ENCODE measurements around the gene CCDC70. TPM values are rescaled to one million over a fixed set of nuclear protein-coding genes. Genes with fewer than 3 reads are reported as not detected.

Gene CCDC70
- total RNA-seq, 2 donors from 2014 or later = not detected

DNA sequence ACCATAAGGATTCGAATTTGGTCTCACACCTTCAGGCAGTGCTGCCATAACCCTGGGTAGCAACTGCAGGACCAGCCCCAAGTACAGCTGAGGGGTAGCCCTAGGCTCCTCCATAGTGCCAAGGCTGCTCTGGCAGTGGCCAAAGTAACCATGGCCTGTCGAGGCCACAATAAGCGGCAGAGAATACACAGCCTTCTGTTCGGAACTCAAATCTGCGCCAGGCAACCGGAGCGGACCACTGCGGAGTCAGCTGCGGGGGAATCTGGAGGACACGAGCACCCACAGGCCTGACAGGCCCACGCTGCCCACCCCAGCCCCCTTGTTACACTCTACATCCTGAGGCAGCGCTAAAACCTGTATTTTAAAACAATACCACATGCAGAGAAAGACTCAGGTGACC is 48.7 kb downstream of the CCDC70 start:
- Histone ChIP-seq H3K9ac (ENCODE audit: low read depth in 2 of 2, low read length in 2 of 2) (no peak overlapping the region), H3K4me1 (no peaks in the 10 kb centered on the region), H3K4me3 (no peak overlapping the region), H3K27ac (no peak overlapping the region), H3K36me3 (no peaks in the 10 kb centered on the region), H3K9me3 (no peaks in the 10 kb centered on the region), H3K27me3 (no peaks in the 10 kb centered on the region)
- intact Hi-C loops (cut with DNase I) = no loop called here
- TF ChIP-seq, protein P1, sequence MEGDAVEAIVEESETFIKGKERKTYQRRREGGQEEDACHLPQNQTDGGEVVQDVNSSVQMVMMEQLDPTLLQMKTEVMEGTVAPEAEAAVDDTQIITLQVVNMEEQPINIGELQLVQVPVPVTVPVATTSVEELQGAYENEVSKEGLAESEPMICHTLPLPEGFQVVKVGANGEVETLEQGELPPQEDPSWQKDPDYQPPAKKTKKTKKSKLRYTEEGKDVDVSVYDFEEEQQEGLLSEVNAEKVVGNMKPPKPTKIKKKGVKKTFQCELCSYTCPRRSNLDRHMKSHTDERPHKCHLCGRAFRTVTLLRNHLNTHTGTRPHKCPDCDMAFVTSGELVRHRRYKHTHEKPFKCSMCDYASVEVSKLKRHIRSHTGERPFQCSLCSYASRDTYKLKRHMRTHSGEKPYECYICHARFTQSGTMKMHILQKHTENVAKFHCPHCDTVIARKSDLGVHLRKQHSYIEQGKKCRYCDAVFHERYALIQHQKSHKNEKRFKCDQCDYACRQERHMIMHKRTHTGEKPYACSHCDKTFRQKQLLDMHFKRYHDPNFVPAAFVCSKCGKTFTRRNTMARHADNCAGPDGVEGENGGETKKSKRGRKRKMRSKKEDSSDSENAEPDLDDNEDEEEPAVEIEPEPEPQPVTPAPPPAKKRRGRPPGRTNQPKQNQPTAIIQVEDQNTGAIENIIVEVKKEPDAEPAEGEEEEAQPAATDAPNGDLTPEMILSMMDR (IDR thresholded peaks at IDR 0.05) = no peak
- DNase-seq = no peak

DNA sequence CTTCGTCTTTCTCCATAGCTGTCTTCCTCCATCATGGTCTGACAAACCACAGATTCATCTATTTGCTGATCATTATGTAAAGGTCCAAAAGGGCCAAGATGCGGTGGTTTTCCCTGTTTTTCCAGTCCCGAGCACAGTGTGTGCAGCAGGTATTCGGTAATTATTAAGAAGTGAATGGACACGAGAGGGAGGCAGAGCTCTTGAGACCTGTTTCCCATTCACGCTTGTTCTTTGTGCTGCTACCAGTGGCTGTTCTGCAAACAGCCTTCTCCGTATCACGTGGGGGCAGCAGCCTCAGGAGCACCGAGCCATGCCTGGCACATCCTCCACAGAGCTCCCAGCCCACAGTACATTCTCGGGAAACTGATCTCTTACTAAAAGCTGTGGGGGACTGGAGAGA is 50.3 kb downstream of the CCDC70 start:
- H3K9me3 ChIP-seq = no peaks in the 10 kb centered on the region
- no peak for DNase-seq
- no peaks in the 10 kb centered on the region for H3K27me3 ChIP-seq
- no peaks in the 10 kb centered on the region for H3K36me3 ChIP-seq
- H3K27ac ChIP-seq = no peak overlapping the region
- TF ChIP-seq, protein P1 (IDR thresholded peaks at IDR 0.05) = no peak
- H3K4me1 ChIP-seq = no peaks in the 10 kb centered on the region
- no peak overlapping the region for H3K4me3 ChIP-seq
- H3K9ac ChIP-seq (ENCODE audit: low read depth in 2 of 2, low read length in 2 of 2) = no peak overlapping the region
- intact Hi-C loops (cut with DNase I) = no loop called here

DNA sequence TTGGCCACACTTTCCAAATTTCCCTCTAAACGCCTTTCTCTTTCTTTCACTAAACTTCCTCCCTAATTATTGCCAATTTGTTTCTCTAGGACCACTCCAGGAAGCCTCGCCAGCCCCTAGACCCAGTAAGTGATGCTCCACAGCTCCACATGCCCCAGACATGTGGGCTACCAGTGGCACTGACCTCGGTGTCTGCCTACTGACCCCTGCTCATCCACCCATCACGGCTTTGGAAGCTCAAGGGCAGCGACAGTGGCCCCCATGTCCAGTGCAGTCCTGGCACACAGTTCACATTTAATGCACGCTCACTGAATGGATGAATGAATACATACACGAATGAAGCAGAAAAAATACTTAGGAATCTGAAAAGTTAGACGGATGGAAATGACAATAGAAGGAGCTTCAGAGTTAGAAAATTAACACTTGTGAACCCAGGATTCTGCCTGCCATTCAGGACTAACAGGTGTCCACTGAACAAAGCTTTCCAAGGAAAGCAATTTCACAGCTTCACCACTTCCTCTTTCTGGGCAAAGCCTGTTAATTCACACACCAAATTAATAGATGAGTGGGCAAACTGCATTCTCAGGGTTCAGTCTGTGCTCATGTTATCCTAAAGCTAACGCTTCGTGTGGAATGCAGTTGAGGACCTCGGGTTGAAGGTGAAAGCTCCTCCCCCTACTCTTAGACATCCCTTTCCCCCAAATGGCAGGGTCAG is 50.9 kb downstream of the CCDC70 start:
- intact Hi-C loops (cut with DNase I) = no loop called here
- H3K9ac ChIP-seq (ENCODE audit: low read depth in 2 of 2, low read length in 2 of 2) = no peak overlapping the region
- H3K27me3 ChIP-seq = no peaks in the 10 kb centered on the region
- H3K4me1 ChIP-seq = no peaks in the 10 kb centered on the region
- H3K36me3 ChIP-seq = no peaks in the 10 kb centered on the region
- H3K27ac ChIP-seq = no peak overlapping the region
- TF ChIP-seq, protein P1 (IDR thresholded peaks at IDR 0.05) = no peak
- no peak for DNase-seq
- no peaks in the 10 kb centered on the region for H3K9me3 ChIP-seq
- no peak overlapping the region for H3K4me3 ChIP-seq

DNA sequence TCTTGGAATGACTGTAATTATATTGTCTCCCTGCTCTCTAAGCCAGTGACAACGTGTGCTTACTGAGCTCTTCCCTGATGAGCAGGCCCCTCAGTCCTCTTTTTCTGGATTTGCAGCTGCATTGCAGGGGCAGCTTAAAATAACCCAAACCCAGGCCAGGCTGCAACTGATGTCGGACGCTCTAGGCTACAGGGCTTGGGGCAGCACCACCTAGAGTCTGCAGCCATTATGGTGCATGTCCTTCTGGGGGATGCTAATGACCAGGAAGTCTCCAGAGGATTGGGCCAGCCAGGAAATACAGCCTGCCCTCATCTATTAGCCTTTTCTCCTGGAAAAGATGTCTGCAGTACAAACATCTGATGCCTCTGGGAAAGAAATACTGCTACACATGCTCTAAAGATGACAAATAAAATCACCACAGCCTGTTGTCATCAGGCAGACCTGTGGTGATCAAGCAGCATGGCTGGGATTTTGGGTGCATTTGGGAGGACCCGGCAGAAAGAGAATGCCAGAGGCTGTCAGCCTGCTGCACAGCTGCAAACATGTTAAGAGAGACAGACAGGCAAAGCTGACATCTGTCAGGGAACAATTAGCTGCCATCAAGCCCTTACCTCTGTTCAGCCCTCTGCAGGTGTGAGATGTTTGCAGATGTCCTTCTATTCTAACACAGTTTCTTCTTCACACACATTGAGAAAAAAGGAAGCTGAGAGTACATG is 51.8 kb downstream of the CCDC70 start:
- intact Hi-C loops (cut with DNase I) = no loop called here
- H3K9ac ChIP-seq (ENCODE audit: low read depth in 2 of 2, low read length in 2 of 2) = no peak overlapping the region

DNA sequence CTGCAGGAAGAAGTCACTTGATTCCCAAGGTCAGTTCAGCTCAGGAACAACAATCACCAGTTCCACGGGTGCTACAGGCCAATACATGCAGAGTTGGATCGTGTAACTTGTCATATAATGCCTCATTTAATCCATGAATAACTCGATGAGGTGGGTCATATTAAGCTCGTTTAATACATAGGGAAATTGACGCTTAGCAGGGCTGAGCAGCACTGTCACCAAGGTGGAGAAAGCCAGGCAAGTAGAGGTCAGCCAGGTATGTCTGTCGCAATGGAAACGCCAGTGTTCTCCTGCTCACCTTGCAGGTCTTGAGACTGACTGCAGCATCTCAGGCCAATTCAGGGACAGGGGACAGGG is 52.3 kb downstream of the CCDC70 start:
- Histone ChIP-seq H3K27ac (no peak overlapping the region), H3K4me1 (no peaks in the 10 kb centered on the region), H3K36me3 (no peaks in the 10 kb centered on the region), H3K9me3 (no peaks in the 10 kb centered on the region), H3K9ac (ENCODE audit: low read depth in 2 of 2, low read length in 2 of 2) (no peak overlapping the region), H3K27me3 (no peaks in the 10 kb centered on the region), H3K4me3 (no peak overlapping the region)
- TF ChIP-seq, protein P1 (IDR thresholded peaks at IDR 0.05) = no peak
- DNase-seq = no peak
- intact Hi-C loops (cut with DNase I) = no loop called here

More for the DNA sequence above, 51.8 kb downstream of the CCDC70 start:
- H3K9me3 ChIP-seq = no peaks in the 10 kb centered on the region
- no peak overlapping the region for H3K4me3 ChIP-seq
- H3K27me3 ChIP-seq = no peaks in the 10 kb centered on the region
- TF ChIP-seq, protein P1 (IDR thresholded peaks at IDR 0.05) = no peak
- DNase-seq = no peak
- no peaks in the 10 kb centered on the region for H3K4me1 ChIP-seq
- no peak overlapping the region for H3K27ac ChIP-seq
- no peaks in the 10 kb centered on the region for H3K36me3 ChIP-seq

Other genes starting within 250 kb of the CCDC70 start
- gene DHRS12, start 57.8 kb upstream of the CCDC70 start, total RNA-seq = 10 to 100 TPM in 1 of 2 donors, 1 to 10 TPM in 1; 6.6 to 12.4 TPM
- under 1 TPM in 1 of 2 donors, not detected in 1; 0.12 TPM for gene TMEM272, start 16.8 kb upstream of the CCDC70 start, total RNA-seq
- gene ATP7B, start 149.5 kb downstream of the CCDC70 start, total RNA-seq = 10 to 100 TPM; 14.0 to 18.8 TPM
- 10 to 100 TPM; 32.4 to 45.0 TPM for gene ALG11, start 150.4 kb downstream of the CCDC70 start, total RNA-seq
- 10 to 100 TPM; 16.3 to 18.8 TPM for gene UTP14C, start 162.7 kb downstream of the CCDC70 start, total RNA-seq

All from colonic mucosa (tissue), 4 donors.